ENCODE measurements around the gene TYW1B.
"Not testable (repeated sequence)": the region's sequence is repeated elsewhere in the genome, so short reads cannot be mapped to it uniquely, and the experiment has no call there.

DNA sequence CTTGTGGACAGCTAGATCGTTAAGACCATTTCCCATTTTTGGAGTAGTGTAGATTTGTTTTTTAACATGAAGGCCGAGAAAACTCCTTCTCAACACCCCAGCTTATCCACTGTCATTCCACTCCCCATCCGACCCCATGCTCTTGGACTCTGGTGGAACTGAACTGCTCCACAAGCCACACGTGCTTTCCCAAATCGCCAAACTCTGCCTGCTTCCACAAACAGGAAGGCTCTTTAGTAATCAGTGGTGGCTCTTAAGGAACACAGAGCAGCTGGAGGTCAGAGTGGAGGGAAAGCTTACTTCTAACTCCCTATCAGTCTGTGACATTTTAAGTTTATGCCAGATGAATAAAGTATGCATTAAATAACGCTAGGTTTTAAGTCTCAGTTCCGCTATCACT is 159.6 kb downstream of the TYW1B start:
- TF ChIP-seq CTCF (IDR thresholded peaks at IDR 0.05; ENCODE audit: insufficient read depth, low read depth, low read length); EZH2 (IDR thresholded peaks at IDR 0.05; ENCODE audit: insufficient read depth, low read length): not testable (repeated sequence)

All from astrocyte (in vitro differentiated cells and primary cell).